HG03159 (cell line): ENCODE data around the gene KLHDC3.

Experiments
- ATAC-seq: cut with Tn5 transposase; IDR thresholded peaks from one replicate; pipeline ENCODE4 v1.9.1; 2021; ENCODE audit warnings: mild to moderate bottlenecking, moderate library complexity; ENCODE audit not compliant: unreplicated experiment

Gene KLHDC3

GRCh38 chr6:43013843-43014433, at the start of gene KLHDC3, which contains the start of gene MEA1:
KLHDC3 (plus strand) TSS chr6:43014249; CDS start chr6:43017193, 2,944 bp downstream.
MEA1 (minus strand) TSS chr6:43013946; CDS start chr6:43013813, 133 bp downstream.
- ATAC-seq = peak; percentile 91

- ATAC-seq = no peak
These were observed 47.5 kb upstream of the KLHDC3 start for GRCh38 chr6:42966571-42966970.

GRCh38 chr6:42967228-42967627, 46.8 kb upstream of the KLHDC3 start:
- ATAC-seq = no peak

GRCh38 chr6:42968126-42968701, 45.8 kb upstream of the KLHDC3 start:
- ATAC-seq = no peak

- ATAC-seq = no peak
These were observed 45.3 kb upstream of the KLHDC3 start for GRCh38 chr6:42968783-42969182.

- ATAC-seq = no peak
These were observed 44.6 kb upstream of the KLHDC3 start for GRCh38 chr6:42969431-42969830.

- ATAC-seq = no peak
These were observed 44.1 kb upstream of the KLHDC3 start for GRCh38 chr6:42969934-42970333.

GRCh38 chr6:42970871-42971612, 43.0 kb upstream of the KLHDC3 start:
- ATAC-seq = no peak

- no peak for ATAC-seq
These were observed 42.2 kb upstream of the KLHDC3 start for GRCh38 chr6:42971746-42972327.

- no peak for ATAC-seq
These were observed 40.1 kb upstream of the KLHDC3 start for GRCh38 chr6:42973926-42974325.

- ATAC-seq = no peak
These were observed 39.0 kb upstream of the KLHDC3 start for GRCh38 chr6:42974919-42975505.

- ATAC-seq = peak; percentile 14
These were observed 35.6 kb upstream of the KLHDC3 start for GRCh38 chr6:42978487-42978838.

GRCh38 chr6:42978839-42979522, 35.1 kb upstream of the KLHDC3 start, which contains the start of gene PEX6:
PEX6 (minus strand) TSS chr6:42979181; CDS start chr6:42979150, 31 bp downstream.
- peak; percentile 88 for ATAC-seq

- peak; percentile 8 for ATAC-seq
These were observed 34.4 kb upstream of the KLHDC3 start for GRCh38 chr6:42979523-42980177.

GRCh38 chr6:42981836-42982235, 32.2 kb upstream of the KLHDC3 start:
- ATAC-seq = no peak

GRCh38 chr6:42984001-42984923, 29.8 kb upstream of the KLHDC3 start, which contains the start of gene PPP2R5D:
PPP2R5D (plus strand) TSS chr6:42984570; CDS start chr6:42984678, 108 bp downstream.
- ATAC-seq = peak; percentile 92

GRCh38 chr6:42984924-42985475, 29.0 kb upstream of the KLHDC3 start:
- no peak for ATAC-seq

GRCh38 chr6:42987533-42988451, 26.3 kb upstream of the KLHDC3 start:
- ATAC-seq = no peak
